ENCODE results near the gene RIF1.

Gene RIF1

GRCh38 chr2:151522556-151522955 is 112.9 kb downstream of the RIF1 start:
- DNase-seq, result no peak

- DNase-seq, result no peak
These were observed 114.1 kb downstream of the RIF1 start for GRCh38 chr2:151523850-151524249.

- no peak for DNase-seq
These were observed 116.2 kb downstream of the RIF1 start for GRCh38 chr2:151525821-151526373.

- no peak for DNase-seq
These were observed 116.9 kb downstream of the RIF1 start for GRCh38 chr2:151526572-151527090.

All from left hindlimb (tissue), 1 donor.